ENCODE measurements around the gene LACTB. TPM values are rescaled to one million over a fixed set of nuclear protein-coding genes. Genes with fewer than 3 reads are reported as not detected.

Gene LACTB
- total and polyA plus RNA-seq, 4 donors, result 13.1 to 38.1 (median 29.9) TPM

GRCh38 chr15:63134245-63134985 is 12.8 kb downstream of the LACTB start:
- TF ChIP-seq CTCF (IDR thresholded peaks at IDR 0.05; ENCODE audit: control extremely low read depth, extremely low read depth), result no peak
- Histone ChIP-seq H3K27me3 (ENCODE audit: control insufficient read depth in 3 of 3, insufficient read depth in 3 of 3, low read length in 2 of 3) (no peaks in the 10 kb centered on the region), H3K9me3 (ENCODE audit: control insufficient read depth in 4 of 4, insufficient read depth in 3 of 4, low read length in 3 of 4) (no peaks in the 10 kb centered on the region), H3K27ac (ENCODE audit: low read depth in 1 of 2, low read length in 1 of 2) (peak overlapping the region in 1 of 2 donors; percentile 74), H3K4me3 (no peak overlapping the region), H3K36me3 (ENCODE audit: control insufficient read depth in 4 of 4, insufficient read depth in 4 of 4, low read length in 4 of 4) (peaks cover 0 to 5% (median 1%) of the 10 kb centered on the region in 4 donors), H3K4me1 (ENCODE audit: control insufficient read depth in 5 of 5, insufficient read depth in 5 of 5, low read length in 5 of 5) (peaks cover 0 to 4% (median 0%) of the 10 kb centered on the region in 5 donors), H3K9ac (ENCODE audit: insufficient read depth in 1 of 2, low read length in 2 of 2) (no peak overlapping the region)
- ATAC-seq (ENCODE audit: insufficient read depth, low FRiP score) (no peak), DNase-seq (no peak)
- WGBS, 2 donors, result 93 to 98% methylated on average over 2 of the region's 2 CpGs

- no peak for ATAC-seq (ENCODE audit: insufficient read depth, low FRiP score)
- Histone ChIP-seq H3K36me3 (ENCODE audit: control insufficient read depth in 4 of 4, insufficient read depth in 4 of 4, low read length in 4 of 4) (peaks cover 0 to 5% (median 1%) of the 10 kb centered on the region in 4 donors), H3K4me1 (ENCODE audit: control insufficient read depth in 5 of 5, insufficient read depth in 5 of 5, low read length in 5 of 5) (peaks cover 0 to 4% (median 0%) of the 10 kb centered on the region in 5 donors), H3K27ac (ENCODE audit: low read depth in 1 of 2, low read length in 1 of 2) (peak overlapping the region in 1 of 2 donors; percentile 87), H3K27me3 (ENCODE audit: control insufficient read depth in 3 of 3, insufficient read depth in 3 of 3, low read length in 2 of 3) (no peaks in the 10 kb centered on the region), H3K9ac (ENCODE audit: insufficient read depth in 1 of 2, low read length in 2 of 2) (no peak overlapping the region), H3K4me3 (no peak overlapping the region), H3K9me3 (ENCODE audit: control insufficient read depth in 4 of 4, insufficient read depth in 3 of 4, low read length in 3 of 4) (no peaks in the 10 kb centered on the region)
- WGBS, 2 donors, result 90 to 92% methylated on average over 5 of the region's 5 CpGs
- DNase-seq, result no peak
- TF ChIP-seq CTCF (IDR thresholded peaks at IDR 0.05; ENCODE audit: control extremely low read depth, extremely low read depth), result no peak
Observed at GRCh38 chr15:63135281-63135680, 13.6 kb downstream of the LACTB start.

- peaks cover 0 to 4% (median 0%) of the 10 kb centered on the region in 5 donors for H3K4me1 ChIP-seq (ENCODE audit: control insufficient read depth in 5 of 5, insufficient read depth in 5 of 5, low read length in 5 of 5)
- H3K27ac ChIP-seq (ENCODE audit: low read depth in 1 of 2, low read length in 1 of 2), result no peak overlapping the region
- no peak overlapping the region for H3K9ac ChIP-seq (ENCODE audit: insufficient read depth in 1 of 2, low read length in 2 of 2)
- ATAC-seq (ENCODE audit: insufficient read depth, low FRiP score) (peak; percentile 48), DNase-seq (no peak)
- H3K27me3 ChIP-seq (ENCODE audit: control insufficient read depth in 3 of 3, insufficient read depth in 3 of 3, low read length in 2 of 3), result no peaks in the 10 kb centered on the region
- no peak for TF ChIP-seq CTCF (IDR thresholded peaks at IDR 0.05; ENCODE audit: control extremely low read depth, extremely low read depth)
- no peaks in the 10 kb centered on the region for H3K9me3 ChIP-seq (ENCODE audit: control insufficient read depth in 4 of 4, insufficient read depth in 3 of 4, low read length in 3 of 4)
- WGBS, 2 donors, result 59 to 62% methylated on average over 3 of the region's 3 CpGs
- H3K36me3 ChIP-seq (ENCODE audit: control insufficient read depth in 4 of 4, insufficient read depth in 4 of 4, low read length in 4 of 4), result peaks cover 0 to 5% (median 1%) of the 10 kb centered on the region in 4 donors
- H3K4me3 ChIP-seq, result no peak overlapping the region
Observed at GRCh38 chr15:63135804-63136203, 14.1 kb downstream of the LACTB start.
